ENCODE measurements around the gene CCIN. TPM values are rescaled to one million over a fixed set of nuclear protein-coding genes. Genes with fewer than 3 reads are reported as not detected.

Gene CCIN
- total RNA-seq, 1 experiment from 2014 or later, result 0.13 TPM

DNA sequence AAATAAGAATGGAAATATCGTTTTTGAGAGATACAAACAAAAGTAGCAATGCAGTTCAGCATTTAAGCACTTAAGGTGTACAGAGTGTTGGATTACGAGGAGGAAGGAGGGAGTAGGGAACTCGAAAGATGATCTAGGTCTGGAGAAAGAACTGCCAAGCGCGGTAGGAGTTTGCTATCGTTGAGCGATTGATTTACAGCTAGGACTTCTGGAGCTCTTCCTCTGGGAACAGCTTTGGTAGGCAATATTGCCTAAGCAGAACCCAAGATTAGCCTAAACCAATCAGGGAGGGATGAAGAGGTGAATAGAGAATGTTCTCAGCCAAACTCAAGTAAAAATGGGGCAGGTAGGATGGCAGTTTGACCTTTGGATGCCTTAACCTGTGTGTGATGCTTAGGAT lies 22.5 kb downstream of the CCIN start:
- in situ Hi-C loops (cut with HindIII; ENCODE audit: low pct_unique_long_range_greater_than_20kb, low sequenced_read_pairs), result no loop called here
- BruUV-seq (replicated peaks), result no TSS peak
- H3K4me3 ChIP-seq (ENCODE audit: low read depth in 2 of 2, low read length in 2 of 2), result peak overlapping the region; percentile 78 to 97
- no peak for ATAC-seq
- H3K36me3 ChIP-seq (ENCODE audit: control insufficient read depth, insufficient read depth, low read length), result peaks cover 8% of the 10 kb centered on the region
- ChIA-PET CTCF (interaction anchor here (1.2 to 2.8 kb wide), 2 partner anchors 14 to 26 kb away, joined by 4 to 10 read pairs; no protein-coding TSS in a partner anchor), POLR2A (interaction anchor here (1.8 kb wide), 1 partner anchor 27 kb away, joined by 8 read pairs; no protein-coding TSS in a partner anchor)
- no peak for DNase-seq (ENCODE audit: low read depth, low spot score)
- peak overlapping the region; percentile 99 for H3K27ac ChIP-seq (ENCODE audit: low read length)
- H3K9me3 ChIP-seq (ENCODE audit: control insufficient read depth, insufficient read depth, low read depth, low read length), result no peaks in the 10 kb centered on the region
- intact Hi-C loops (cut with micrococcal nuclease; ENCODE audit: unreplicated experiment), result no loop called here
- peaks cover 30% of the 10 kb centered on the region for H3K4me1 ChIP-seq (ENCODE audit: control insufficient read depth, insufficient read depth, low read length)
- TF ChIP-seq SIN3A (IDR thresholded peaks at IDR 0.05; ENCODE audit: borderline replicate concordance, insufficient read depth, low read depth, low read length), result no peak
- TF ChIP-seq TCF7L2 (IDR thresholded peaks at IDR 0.05; ENCODE audit: low read depth, low read length), result no peak
- TF ChIP-seq POLR2AphosphoS5 (IDR thresholded peaks at IDR 0.05; ENCODE audit: low read depth, low read length), result no peak
- H3K27me3 ChIP-seq (ENCODE audit: control insufficient read depth, insufficient read depth, low read length), result no peaks in the 10 kb centered on the region

DNA sequence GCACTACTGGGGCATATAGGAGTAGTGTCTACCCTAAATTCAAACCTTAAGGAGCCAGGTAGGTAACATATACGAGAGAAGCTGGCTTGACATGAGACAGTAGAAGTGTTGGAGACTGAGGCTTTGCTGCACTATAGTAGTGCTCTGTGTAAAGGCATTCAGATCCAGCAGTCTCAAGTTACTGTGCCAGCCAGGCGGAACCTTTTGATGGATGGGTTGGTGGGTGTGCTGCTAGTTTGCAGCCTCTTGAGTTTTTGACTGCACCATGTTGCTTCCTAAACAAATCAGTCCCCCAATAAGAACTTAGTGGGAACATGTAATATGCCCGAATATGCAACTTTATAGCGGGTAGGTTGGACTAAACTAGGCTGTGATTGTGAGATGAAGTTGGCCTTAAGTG lies 23.0 kb downstream of the CCIN start:
- no TSS peak for BruUV-seq (replicated peaks)
- ATAC-seq (no peak), DNase-seq (ENCODE audit: low read depth, low spot score) (no peak)
- H3K27ac ChIP-seq (ENCODE audit: low read length), result peak overlapping the region; percentile 99
- ChIA-PET POLR2A (no interaction called here), CTCF (interaction anchor here (1.2 kb wide), 1 partner anchor 14 kb away, joined by 4 read pairs; no protein-coding TSS in a partner anchor)
- no peaks in the 10 kb centered on the region for H3K27me3 ChIP-seq (ENCODE audit: control insufficient read depth, insufficient read depth, low read length)
- peak overlapping the region; percentile 78 to 97 for H3K4me3 ChIP-seq (ENCODE audit: low read depth in 2 of 2, low read length in 2 of 2)
- TF ChIP-seq SIN3A (IDR thresholded peaks at IDR 0.05; ENCODE audit: borderline replicate concordance, insufficient read depth, low read depth, low read length) (no peak), TCF7L2 (IDR thresholded peaks at IDR 0.05; ENCODE audit: low read depth, low read length) (peak; percentile 75; the same call in 1 of the 2 replicates)
- TF ChIP-seq, protein P1, sequence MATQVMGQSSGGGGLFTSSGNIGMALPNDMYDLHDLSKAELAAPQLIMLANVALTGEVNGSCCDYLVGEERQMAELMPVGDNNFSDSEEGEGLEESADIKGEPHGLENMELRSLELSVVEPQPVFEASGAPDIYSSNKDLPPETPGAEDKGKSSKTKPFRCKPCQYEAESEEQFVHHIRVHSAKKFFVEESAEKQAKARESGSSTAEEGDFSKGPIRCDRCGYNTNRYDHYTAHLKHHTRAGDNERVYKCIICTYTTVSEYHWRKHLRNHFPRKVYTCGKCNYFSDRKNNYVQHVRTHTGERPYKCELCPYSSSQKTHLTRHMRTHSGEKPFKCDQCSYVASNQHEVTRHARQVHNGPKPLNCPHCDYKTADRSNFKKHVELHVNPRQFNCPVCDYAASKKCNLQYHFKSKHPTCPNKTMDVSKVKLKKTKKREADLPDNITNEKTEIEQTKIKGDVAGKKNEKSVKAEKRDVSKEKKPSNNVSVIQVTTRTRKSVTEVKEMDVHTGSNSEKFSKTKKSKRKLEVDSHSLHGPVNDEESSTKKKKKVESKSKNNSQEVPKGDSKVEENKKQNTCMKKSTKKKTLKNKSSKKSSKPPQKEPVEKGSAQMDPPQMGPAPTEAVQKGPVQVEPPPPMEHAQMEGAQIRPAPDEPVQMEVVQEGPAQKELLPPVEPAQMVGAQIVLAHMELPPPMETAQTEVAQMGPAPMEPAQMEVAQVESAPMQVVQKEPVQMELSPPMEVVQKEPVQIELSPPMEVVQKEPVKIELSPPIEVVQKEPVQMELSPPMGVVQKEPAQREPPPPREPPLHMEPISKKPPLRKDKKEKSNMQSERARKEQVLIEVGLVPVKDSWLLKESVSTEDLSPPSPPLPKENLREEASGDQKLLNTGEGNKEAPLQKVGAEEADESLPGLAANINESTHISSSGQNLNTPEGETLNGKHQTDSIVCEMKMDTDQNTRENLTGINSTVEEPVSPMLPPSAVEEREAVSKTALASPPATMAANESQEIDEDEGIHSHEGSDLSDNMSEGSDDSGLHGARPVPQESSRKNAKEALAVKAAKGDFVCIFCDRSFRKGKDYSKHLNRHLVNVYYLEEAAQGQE (IDR thresholded peaks at IDR 0.05; ENCODE audit: insufficient read depth in 1 of 2, low read depth in 2 of 2, low read length in 1 of 2), result no peak
- in situ Hi-C loops (cut with HindIII; ENCODE audit: low pct_unique_long_range_greater_than_20kb, low sequenced_read_pairs) (no loop called here), intact Hi-C loops (cut with micrococcal nuclease; ENCODE audit: unreplicated experiment) (no loop called here)
- H3K9me3 ChIP-seq (ENCODE audit: control insufficient read depth, insufficient read depth, low read depth, low read length), result no peaks in the 10 kb centered on the region
- H3K36me3 ChIP-seq (ENCODE audit: control insufficient read depth, insufficient read depth, low read length), result peaks cover 11% of the 10 kb centered on the region
- H3K4me1 ChIP-seq (ENCODE audit: control insufficient read depth, insufficient read depth, low read length), result peaks cover 30% of the 10 kb centered on the region

DNA sequence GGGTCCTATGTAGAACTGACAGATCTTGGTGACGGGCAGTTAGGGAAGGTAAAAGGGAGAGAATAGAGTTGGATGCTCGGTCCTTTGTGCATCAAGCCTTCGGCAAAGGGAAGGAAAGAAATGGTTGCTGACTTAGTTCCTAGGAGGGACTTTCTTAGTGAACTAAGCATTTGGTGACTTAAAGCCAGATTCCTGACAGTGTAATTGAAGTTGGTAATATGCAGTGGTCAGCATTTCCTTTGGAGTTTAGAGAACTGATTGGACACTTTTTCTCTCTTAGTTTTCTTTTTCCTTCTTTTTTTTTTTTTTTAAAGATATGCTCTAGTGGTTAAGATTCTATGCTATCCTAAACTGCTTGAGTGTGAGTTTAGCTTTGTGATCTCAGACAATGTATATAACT lies 23.8 kb downstream of the CCIN start:
- ATAC-seq (no peak), DNase-seq (ENCODE audit: low read depth, low spot score) (no peak)
- ChIA-PET POLR2A (interaction anchor here (0.5 kb wide), 1 partner anchor 38 kb away, joined by 4 read pairs; no protein-coding TSS in a partner anchor), CTCF (no interaction called here)
- in situ Hi-C loops (cut with HindIII; ENCODE audit: low pct_unique_long_range_greater_than_20kb, low sequenced_read_pairs), result no loop called here
- Histone ChIP-seq H3K4me1 (ENCODE audit: control insufficient read depth, insufficient read depth, low read length) (peaks cover 30% of the 10 kb centered on the region), H3K27me3 (ENCODE audit: control insufficient read depth, insufficient read depth, low read length) (no peaks in the 10 kb centered on the region), H3K27ac (ENCODE audit: low read length) (peak overlapping the region; percentile 99), H3K4me3 (ENCODE audit: low read depth in 2 of 2, low read length in 2 of 2) (peak overlapping the region; percentile 78 to 97), H3K36me3 (ENCODE audit: control insufficient read depth, insufficient read depth, low read length) (peaks cover 18% of the 10 kb centered on the region), H3K9me3 (ENCODE audit: control insufficient read depth, insufficient read depth, low read depth, low read length) (no peaks in the 10 kb centered on the region)
- intact Hi-C loops (cut with micrococcal nuclease; ENCODE audit: unreplicated experiment), result no loop called here
- TF ChIP-seq, protein P2, sequence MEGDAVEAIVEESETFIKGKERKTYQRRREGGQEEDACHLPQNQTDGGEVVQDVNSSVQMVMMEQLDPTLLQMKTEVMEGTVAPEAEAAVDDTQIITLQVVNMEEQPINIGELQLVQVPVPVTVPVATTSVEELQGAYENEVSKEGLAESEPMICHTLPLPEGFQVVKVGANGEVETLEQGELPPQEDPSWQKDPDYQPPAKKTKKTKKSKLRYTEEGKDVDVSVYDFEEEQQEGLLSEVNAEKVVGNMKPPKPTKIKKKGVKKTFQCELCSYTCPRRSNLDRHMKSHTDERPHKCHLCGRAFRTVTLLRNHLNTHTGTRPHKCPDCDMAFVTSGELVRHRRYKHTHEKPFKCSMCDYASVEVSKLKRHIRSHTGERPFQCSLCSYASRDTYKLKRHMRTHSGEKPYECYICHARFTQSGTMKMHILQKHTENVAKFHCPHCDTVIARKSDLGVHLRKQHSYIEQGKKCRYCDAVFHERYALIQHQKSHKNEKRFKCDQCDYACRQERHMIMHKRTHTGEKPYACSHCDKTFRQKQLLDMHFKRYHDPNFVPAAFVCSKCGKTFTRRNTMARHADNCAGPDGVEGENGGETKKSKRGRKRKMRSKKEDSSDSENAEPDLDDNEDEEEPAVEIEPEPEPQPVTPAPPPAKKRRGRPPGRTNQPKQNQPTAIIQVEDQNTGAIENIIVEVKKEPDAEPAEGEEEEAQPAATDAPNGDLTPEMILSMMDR (IDR thresholded peaks at IDR 0.05), result no peak
- TF ChIP-seq SIN3A (IDR thresholded peaks at IDR 0.05; ENCODE audit: borderline replicate concordance, insufficient read depth, low read depth, low read length), result no peak
- TF ChIP-seq TCF7L2 (IDR thresholded peaks at IDR 0.05; ENCODE audit: low read depth, low read length), result no peak
- TF ChIP-seq, protein P1 (IDR thresholded peaks at IDR 0.05; ENCODE audit: insufficient read depth in 1 of 2, low read depth in 2 of 2, low read length in 1 of 2), result no peak
- no peak for TF ChIP-seq POLR2AphosphoS5 (IDR thresholded peaks at IDR 0.05; ENCODE audit: low read depth, low read length)
- no TSS peak for BruUV-seq (replicated peaks)

All from Panc1 (cell line).